ENCODE measurements around the gene SMAD6.

GRCh38 chr15:66700802-66701421, 1.1 kb upstream of the SMAD6 start:
- TF ChIP-seq EZH2phosphoT487 (IDR thresholded peaks at IDR 0.05; ENCODE audit: borderline replicate concordance) (no peak), CTCF (conservative IDR thresholded peaks at IDR 0.05; ENCODE audit: low read length) (no peak)
